HepG2 (cell line): ENCODE results near the gene GMEB2. TPM values are rescaled to one million over a fixed set of nuclear protein-coding genes. Genes with fewer than 3 reads are reported as not detected.
A peak's percentile ranks its signal among the peaks of the same experiment; 100 is the strongest.

Experiments
- AHR ChIP-seq: IDR thresholded peaks from 2 replicates; pipeline ENCODE4 v1.6.1; 2018; ENCODE audit warnings: missing genetic modification reagents, missing compliant biosample characterization
- HNRNPLL ChIP-seq: fragments of 200-400 bp; formaldehyde crosslinking; IDR thresholded peaks from 2 replicates; pipeline ENCODE4 v1.6.1; 2017; ENCODE audit warnings: mild to moderate bottlenecking, low read depth, low read length; ENCODE audit not compliant: poor library complexity, severe bottlenecking
- KMT2A ChIP-seq: sonication (generic); formaldehyde crosslinking; IDR thresholded peaks from 2 replicates; pipeline ENCODE4 v1.4.0; 2020; ENCODE audit warnings: missing genetic modification reagents
- MEIS1 ChIP-seq: sonication (generic); formaldehyde crosslinking; IDR thresholded peaks from 2 replicates; pipeline ENCODE4 v1.9.0; 2021; ENCODE audit warnings: mild to moderate bottlenecking, missing genetic modification reagents, moderate library complexity, borderline replicate concordance
- POLR2G ChIP-seq: fragments of 200-400 bp; formaldehyde crosslinking; IDR thresholded peaks from 2 replicates; pipeline ENCODE4 v1.6.1; 2018; ENCODE audit warnings: mild to moderate bottlenecking, low read depth, low read length, moderate library complexity
- THAP11 ChIP-seq: IDR thresholded peaks from 2 replicates; pipeline ENCODE4 v1.6.1; 2016; ENCODE audit warnings: missing biosample characterization, missing genetic modification reagents
- ZNF253 ChIP-seq: sonication (generic); formaldehyde crosslinking; IDR thresholded peaks from 2 replicates; pipeline ENCODE4 v1.8.0; 2022; ENCODE audit warnings: mild to moderate bottlenecking, missing genetic modification reagents, borderline replicate concordance
- ZNF274 ChIP-seq: sonication (generic); formaldehyde crosslinking; IDR thresholded peaks from 2 replicates; pipeline ENCODE4 v1.5.1; 2020; ENCODE audit warnings: mild to moderate bottlenecking, missing genetic modification reagents
- ZNF430 ChIP-seq: sonication (generic); formaldehyde crosslinking; IDR thresholded peaks from 2 replicates; pipeline ENCODE4 v1.9.0; 2021; ENCODE audit warnings: mild to moderate bottlenecking, missing genetic modification reagents
- ZNF451 ChIP-seq: sonication (generic); formaldehyde crosslinking; IDR thresholded peaks from 2 replicates; pipeline ENCODE4 v1.5.0; 2020; ENCODE audit warnings: mild to moderate bottlenecking, missing genetic modification reagents
- ZNF577 ChIP-seq: sonication (generic); formaldehyde crosslinking; IDR thresholded peaks from 2 replicates; pipeline ENCODE4 v1.4.0; 2020; ENCODE audit warnings: mild to moderate bottlenecking, low read depth, missing genetic modification reagents, borderline replicate concordance
- ZNF629 ChIP-seq: sonication (generic); formaldehyde crosslinking; conservative IDR thresholded peaks from 2 replicates; pipeline ENCODE4 v1.5.0; 2020; ENCODE audit warnings: missing genetic modification reagents
- polyA plus RNA-seq, 8 experiments: library from polyadenylated mRNA; depleted of rRNA in 3 of 8; stranded (reverse) in 7 of 8; unstranded in 1 of 8; fragments of >200 nt; fragmentation: Illumina TruSeq in 4 of 8; extraction: Trizol in 4 of 8; gene quantifications; 2 replicates each; pipeline versions ENCODE4 v1.2.1 to v1.2.3, GENCODE V29; 2011 to 2016; ENCODE audit warnings: low read depth in 4 of 8, missing spikeins in 1 of 8, mixed read lengths in 1 of 8; ENCODE audit not compliant: insufficient read depth in 1 of 8
- total RNA-seq, 5 experiments: library from RNA; depleted of rRNA; stranded (reverse); fragments of >200 nt; fragmentation: Illumina TruSeq; extraction: Trizol; gene quantifications; 2 replicates each; pipeline ENCODE4 v1.2.3, GENCODE V29; 2016; ENCODE audit warnings: low read depth in 1 of 5
- TF ChIP-seq, protein P1 (sequence below): IDR thresholded peaks from 2 replicates; pipeline ENCODE4 v1.4.0; 2020; ENCODE audit warnings: mild to moderate bottlenecking, missing genetic modification reagents
- TF ChIP-seq, protein P2 (sequence below): sonication (generic); formaldehyde crosslinking; IDR thresholded peaks from 2 replicates; pipeline ENCODE4 v1.8.1; 2023; ENCODE audit warnings: missing genetic modification reagents, mild to moderate bottlenecking, borderline replicate concordance
- TF ChIP-seq, protein P3 (sequence below): IDR thresholded peaks from 2 replicates; pipeline ENCODE4 v1.6.1; 2012; ENCODE audit warnings: low read depth, low read length, improper control_type of control experiment
- TF ChIP-seq, protein P4 (sequence below): sonication (generic); formaldehyde crosslinking; IDR thresholded peaks from 2 replicates; pipeline ENCODE4 v1.4.0; 2020; ENCODE audit warnings: mild to moderate bottlenecking, missing genetic modification reagents
- TF ChIP-seq, protein P5 (sequence below): IDR thresholded peaks from 2 replicates; pipeline ENCODE4 v1.6.1; 2016; ENCODE audit warnings: missing genetic modification reagents, missing compliant biosample characterization
- TF ChIP-seq, protein P6 (sequence below): sonication (generic); formaldehyde crosslinking; IDR thresholded peaks from 2 replicates; pipeline ENCODE4 v1.9.0; 2022; ENCODE audit warnings: missing genetic modification reagents, mild to moderate bottlenecking, borderline replicate concordance

Gene GMEB2
- total and polyA plus RNA-seq, 2 of the 13 experiments (the other 11 are each of a cell fraction or from before 2014, with no cell fraction given), result 10.6 to 12.4 TPM

DNA sequence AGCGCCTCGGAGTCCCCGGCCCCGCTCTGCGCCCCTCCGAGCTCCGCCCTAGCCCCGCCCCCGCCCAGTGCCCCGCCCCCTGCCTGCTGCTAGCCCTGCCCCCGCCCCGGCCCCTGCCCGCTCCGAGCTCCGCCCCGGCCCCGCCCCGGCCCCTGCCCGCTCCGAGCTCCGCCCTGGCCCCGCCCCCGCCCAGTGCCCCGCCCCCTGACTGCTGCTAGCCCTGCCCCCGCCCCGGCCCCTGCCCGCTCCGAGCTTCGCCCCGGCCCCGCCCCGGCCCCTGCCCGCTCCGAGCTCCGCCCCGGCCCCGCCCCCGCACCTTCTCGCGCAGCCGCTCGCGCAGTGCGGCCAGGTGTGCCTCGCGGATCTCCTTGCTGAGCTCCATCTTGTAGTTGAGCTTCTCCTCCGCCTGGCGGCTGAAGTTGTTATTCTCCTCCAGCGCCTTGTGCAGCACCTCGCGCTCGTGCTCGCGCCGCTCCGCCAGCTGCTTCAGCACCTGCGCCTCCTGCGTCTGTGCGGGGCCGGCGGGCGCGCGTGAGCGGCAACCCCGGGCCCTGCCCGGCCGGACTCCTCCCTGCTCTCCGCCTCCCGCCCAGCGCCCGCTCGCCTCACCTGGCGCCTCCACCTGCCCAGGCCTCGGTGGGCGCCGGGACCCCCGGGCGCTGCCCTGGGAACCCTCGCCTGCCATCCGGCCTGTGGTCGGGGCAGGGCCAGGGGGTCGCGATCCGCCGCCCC lies 15.1 kb upstream of the GMEB2 start (continued):
- TF ChIP-seq, protein P1, sequence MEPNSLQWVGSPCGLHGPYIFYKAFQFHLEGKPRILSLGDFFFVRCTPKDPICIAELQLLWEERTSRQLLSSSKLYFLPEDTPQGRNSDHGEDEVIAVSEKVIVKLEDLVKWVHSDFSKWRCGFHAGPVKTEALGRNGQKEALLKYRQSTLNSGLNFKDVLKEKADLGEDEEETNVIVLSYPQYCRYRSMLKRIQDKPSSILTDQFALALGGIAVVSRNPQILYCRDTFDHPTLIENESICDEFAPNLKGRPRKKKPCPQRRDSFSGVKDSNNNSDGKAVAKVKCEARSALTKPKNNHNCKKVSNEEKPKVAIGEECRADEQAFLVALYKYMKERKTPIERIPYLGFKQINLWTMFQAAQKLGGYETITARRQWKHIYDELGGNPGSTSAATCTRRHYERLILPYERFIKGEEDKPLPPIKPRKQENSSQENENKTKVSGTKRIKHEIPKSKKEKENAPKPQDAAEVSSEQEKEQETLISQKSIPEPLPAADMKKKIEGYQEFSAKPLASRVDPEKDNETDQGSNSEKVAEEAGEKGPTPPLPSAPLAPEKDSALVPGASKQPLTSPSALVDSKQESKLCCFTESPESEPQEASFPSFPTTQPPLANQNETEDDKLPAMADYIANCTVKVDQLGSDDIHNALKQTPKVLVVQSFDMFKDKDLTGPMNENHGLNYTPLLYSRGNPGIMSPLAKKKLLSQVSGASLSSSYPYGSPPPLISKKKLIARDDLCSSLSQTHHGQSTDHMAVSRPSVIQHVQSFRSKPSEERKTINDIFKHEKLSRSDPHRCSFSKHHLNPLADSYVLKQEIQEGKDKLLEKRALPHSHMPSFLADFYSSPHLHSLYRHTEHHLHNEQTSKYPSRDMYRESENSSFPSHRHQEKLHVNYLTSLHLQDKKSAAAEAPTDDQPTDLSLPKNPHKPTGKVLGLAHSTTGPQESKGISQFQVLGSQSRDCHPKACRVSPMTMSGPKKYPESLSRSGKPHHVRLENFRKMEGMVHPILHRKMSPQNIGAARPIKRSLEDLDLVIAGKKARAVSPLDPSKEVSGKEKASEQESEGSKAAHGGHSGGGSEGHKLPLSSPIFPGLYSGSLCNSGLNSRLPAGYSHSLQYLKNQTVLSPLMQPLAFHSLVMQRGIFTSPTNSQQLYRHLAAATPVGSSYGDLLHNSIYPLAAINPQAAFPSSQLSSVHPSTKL (CRISPR knock-in tag), result 0 out of 2 replicates have a peak, but pooled peaks have one; percentile 35
- TF ChIP-seq KMT2A (CRISPR knock-in tag), result 0 out of 2 replicates have a peak, but pooled peaks have one; percentile 62
- TF ChIP-seq, protein P2, sequence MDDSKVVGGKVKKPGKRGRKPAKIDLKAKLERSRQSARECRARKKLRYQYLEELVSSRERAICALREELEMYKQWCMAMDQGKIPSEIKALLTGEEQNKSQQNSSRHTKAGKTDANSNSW, result no peak; the same call in 1 of the 2 replicates
- TF ChIP-seq, protein P3, sequence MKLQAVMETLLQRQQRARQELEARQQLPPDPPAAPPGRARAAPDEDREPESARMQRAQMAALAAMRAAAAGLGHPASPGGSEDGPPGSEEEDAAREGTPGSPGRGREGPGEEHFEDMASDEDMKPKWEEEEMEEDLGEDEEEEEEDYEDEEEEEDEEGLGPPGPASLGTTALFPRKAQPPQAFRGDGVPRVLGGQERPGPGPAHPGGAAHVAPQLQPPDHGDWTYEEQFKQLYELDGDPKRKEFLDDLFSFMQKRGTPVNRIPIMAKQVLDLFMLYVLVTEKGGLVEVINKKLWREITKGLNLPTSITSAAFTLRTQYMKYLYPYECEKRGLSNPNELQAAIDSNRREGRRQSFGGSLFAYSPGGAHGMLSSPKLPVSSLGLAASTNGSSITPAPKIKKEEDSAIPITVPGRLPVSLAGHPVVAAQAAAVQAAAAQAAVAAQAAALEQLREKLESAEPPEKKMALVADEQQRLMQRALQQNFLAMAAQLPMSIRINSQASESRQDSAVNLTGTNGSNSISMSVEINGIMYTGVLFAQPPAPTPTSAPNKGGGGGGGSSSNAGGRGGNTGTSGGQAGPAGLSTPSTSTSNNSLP, result no peak
- TF ChIP-seq ZNF430 (CRISPR knock-in tag), result 0 out of 2 replicates have a peak, but pooled peaks have one; percentile 32
- peak; percentile 85 for TF ChIP-seq THAP11
- TF ChIP-seq ZNF577 (CRISPR knock-in tag), result no peak
- TF ChIP-seq POLR2G, result peak; percentile 58; the same call in 1 of the 2 replicates
- peak; percentile 96 for TF ChIP-seq HNRNPLL
- TF ChIP-seq, protein P4, sequence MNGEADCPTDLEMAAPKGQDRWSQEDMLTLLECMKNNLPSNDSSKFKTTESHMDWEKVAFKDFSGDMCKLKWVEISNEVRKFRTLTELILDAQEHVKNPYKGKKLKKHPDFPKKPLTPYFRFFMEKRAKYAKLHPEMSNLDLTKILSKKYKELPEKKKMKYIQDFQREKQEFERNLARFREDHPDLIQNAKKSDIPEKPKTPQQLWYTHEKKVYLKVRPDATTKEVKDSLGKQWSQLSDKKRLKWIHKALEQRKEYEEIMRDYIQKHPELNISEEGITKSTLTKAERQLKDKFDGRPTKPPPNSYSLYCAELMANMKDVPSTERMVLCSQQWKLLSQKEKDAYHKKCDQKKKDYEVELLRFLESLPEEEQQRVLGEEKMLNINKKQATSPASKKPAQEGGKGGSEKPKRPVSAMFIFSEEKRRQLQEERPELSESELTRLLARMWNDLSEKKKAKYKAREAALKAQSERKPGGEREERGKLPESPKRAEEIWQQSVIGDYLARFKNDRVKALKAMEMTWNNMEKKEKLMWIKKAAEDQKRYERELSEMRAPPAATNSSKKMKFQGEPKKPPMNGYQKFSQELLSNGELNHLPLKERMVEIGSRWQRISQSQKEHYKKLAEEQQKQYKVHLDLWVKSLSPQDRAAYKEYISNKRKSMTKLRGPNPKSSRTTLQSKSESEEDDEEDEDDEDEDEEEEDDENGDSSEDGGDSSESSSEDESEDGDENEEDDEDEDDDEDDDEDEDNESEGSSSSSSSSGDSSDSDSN, result peak; percentile 59; the same call in 1 of the 2 replicates
- peak; percentile 88 for TF ChIP-seq ZNF451 (CRISPR knock-in tag)
- TF ChIP-seq, protein P5, sequence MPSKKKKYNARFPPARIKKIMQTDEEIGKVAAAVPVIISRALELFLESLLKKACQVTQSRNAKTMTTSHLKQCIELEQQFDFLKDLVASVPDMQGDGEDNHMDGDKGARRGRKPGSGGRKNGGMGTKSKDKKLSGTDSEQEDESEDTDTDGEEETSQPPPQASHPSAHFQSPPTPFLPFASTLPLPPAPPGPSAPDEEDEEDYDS, result peak; percentile 57; the same call in 1 of the 2 replicates
- TF ChIP-seq MEIS1 (CRISPR knock-in tag), result 0 out of 2 replicates have a peak, but pooled peaks have one; percentile 25
- 0 out of 2 replicates have a peak, but pooled peaks have one; percentile 14 for TF ChIP-seq ZNF629 (CRISPR knock-in tag)
- TF ChIP-seq, protein P6, sequence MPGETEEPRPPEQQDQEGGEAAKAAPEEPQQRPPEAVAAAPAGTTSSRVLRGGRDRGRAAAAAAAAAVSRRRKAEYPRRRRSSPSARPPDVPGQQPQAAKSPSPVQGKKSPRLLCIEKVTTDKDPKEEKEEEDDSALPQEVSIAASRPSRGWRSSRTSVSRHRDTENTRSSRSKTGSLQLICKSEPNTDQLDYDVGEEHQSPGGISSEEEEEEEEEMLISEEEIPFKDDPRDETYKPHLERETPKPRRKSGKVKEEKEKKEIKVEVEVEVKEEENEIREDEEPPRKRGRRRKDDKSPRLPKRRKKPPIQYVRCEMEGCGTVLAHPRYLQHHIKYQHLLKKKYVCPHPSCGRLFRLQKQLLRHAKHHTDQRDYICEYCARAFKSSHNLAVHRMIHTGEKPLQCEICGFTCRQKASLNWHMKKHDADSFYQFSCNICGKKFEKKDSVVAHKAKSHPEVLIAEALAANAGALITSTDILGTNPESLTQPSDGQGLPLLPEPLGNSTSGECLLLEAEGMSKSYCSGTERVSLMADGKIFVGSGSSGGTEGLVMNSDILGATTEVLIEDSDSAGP (CRISPR knock-in tag), result peak; percentile 45
- no peak for TF ChIP-seq ZNF253 (CRISPR knock-in tag)
- TF ChIP-seq ZNF274 (CRISPR knock-in tag), result no peak
- TF ChIP-seq AHR (CRISPR knock-in tag), result peak; percentile 46; the same call in 1 of the 2 replicates
